ENCODE results near the gene NRCAM.
A peak's percentile ranks its signal among the peaks of the same experiment; 100 is the strongest.

NRCAM gene

DNA sequence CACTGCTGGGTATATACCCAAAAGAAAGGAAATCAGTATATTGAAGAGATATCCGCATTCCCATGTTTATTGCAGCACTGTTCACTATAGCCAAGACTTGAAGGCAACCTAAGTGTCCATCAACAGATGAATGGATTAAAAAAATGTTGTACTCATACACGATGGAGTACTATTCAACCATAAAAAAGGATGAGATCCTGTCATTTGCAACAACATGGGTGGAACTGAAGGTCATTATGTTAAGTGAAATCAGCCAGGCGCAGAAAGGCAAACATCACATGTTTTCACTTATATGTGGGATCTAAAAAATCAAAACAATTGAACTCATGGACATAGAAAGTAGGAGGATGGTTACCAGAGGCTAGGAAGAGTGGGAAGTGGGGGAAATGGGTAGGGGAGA is 19.3 kb downstream of the NRCAM start:
- no peak for TF ChIP-seq EZH2phosphoT487 (IDR thresholded peaks at IDR 0.05; ENCODE audit: low read depth)
- TF ChIP-seq CTCF (IDR thresholded peaks at IDR 0.05; ENCODE audit: low read depth, low read length) = no peak
- H3K9ac ChIP-seq (ENCODE audit: low read length) = no peak overlapping the region

GRCh38 chr7:108434010-108434409 is 22.2 kb downstream of the NRCAM start:
- TF ChIP-seq CTCF (IDR thresholded peaks at IDR 0.05; ENCODE audit: low read depth, low read length) (no peak), EZH2phosphoT487 (IDR thresholded peaks at IDR 0.05; ENCODE audit: low read depth) (no peak)
- peaks cover 34% of the 10 kb centered on the region for H3K36me3 ChIP-seq (replicated peaks; ENCODE audit: low read depth, low read length)
- H2AFZ ChIP-seq (ENCODE audit: low read depth, low read length) = no peak overlapping the region
- H3K9me3 ChIP-seq (ENCODE audit: insufficient read depth, low read length) = no peaks in the 10 kb centered on the region
- H3K4me2 ChIP-seq (ENCODE audit: low read length) = peak overlapping the region; percentile 20
- H3K9ac ChIP-seq (ENCODE audit: low read length) = no peak overlapping the region
- H3K4me3 ChIP-seq (ENCODE audit: low read length) = no peak overlapping the region
- H3K79me2 ChIP-seq (ENCODE audit: low read length) = peaks cover 100% of the 10 kb centered on the region
- no peak overlapping the region for H3K27ac ChIP-seq (ENCODE audit: low read length)
- H3K27me3 ChIP-seq (ENCODE audit: low read depth, low read length) = no peaks in the 10 kb centered on the region
- peaks cover 50% of the 10 kb centered on the region for H4K20me1 ChIP-seq (ENCODE audit: insufficient read depth, low read length)
- H3K4me1 ChIP-seq (ENCODE audit: low read length) = peaks cover 44% of the 10 kb centered on the region

More for the DNA sequence above, 19.3 kb downstream of the NRCAM start:
- Histone ChIP-seq H3K4me3 (ENCODE audit: low read length) (no peak overlapping the region), H2AFZ (ENCODE audit: low read depth, low read length) (no peak overlapping the region), H3K4me2 (ENCODE audit: low read length) (no peak overlapping the region), H3K4me1 (ENCODE audit: low read length) (peaks cover 37% of the 10 kb centered on the region), H3K36me3 (replicated peaks; ENCODE audit: low read depth, low read length) (peaks cover 32% of the 10 kb centered on the region), H3K27me3 (ENCODE audit: low read depth, low read length) (no peaks in the 10 kb centered on the region), H3K27ac (ENCODE audit: low read length) (no peak overlapping the region), H3K79me2 (ENCODE audit: low read length) (peaks cover 100% of the 10 kb centered on the region), H3K9me3 (ENCODE audit: insufficient read depth, low read length) (no peaks in the 10 kb centered on the region), H4K20me1 (ENCODE audit: insufficient read depth, low read length) (peaks cover 23% of the 10 kb centered on the region)

- no peak overlapping the region for H3K4me3 ChIP-seq (ENCODE audit: low read length)
- no peak for TF ChIP-seq CTCF (IDR thresholded peaks at IDR 0.05; ENCODE audit: low read depth, low read length)
These were observed 25.1 kb downstream of the NRCAM start for GRCh38 chr7:108431099-108431498.

GRCh38 chr7:108430664-108431063 is 25.6 kb downstream of the NRCAM start:
- Histone ChIP-seq H3K4me2 (ENCODE audit: low read length) (no peak overlapping the region), H3K9ac (ENCODE audit: low read length) (no peak overlapping the region), H3K9me3 (ENCODE audit: insufficient read depth, low read length) (no peaks in the 10 kb centered on the region), H3K27ac (ENCODE audit: low read length) (no peak overlapping the region), H3K4me3 (ENCODE audit: low read length) (no peak overlapping the region), H2AFZ (ENCODE audit: low read depth, low read length) (no peak overlapping the region), H3K27me3 (ENCODE audit: low read depth, low read length) (no peaks in the 10 kb centered on the region), H3K4me1 (ENCODE audit: low read length) (peaks cover 67% of the 10 kb centered on the region), H4K20me1 (ENCODE audit: insufficient read depth, low read length) (peaks cover 76% of the 10 kb centered on the region), H3K79me2 (ENCODE audit: low read length) (peaks cover 100% of the 10 kb centered on the region), H3K36me3 (replicated peaks; ENCODE audit: low read depth, low read length) (peaks cover 35% of the 10 kb centered on the region)
- no peak for TF ChIP-seq CTCF (IDR thresholded peaks at IDR 0.05; ENCODE audit: low read depth, low read length)
- no peak for TF ChIP-seq EZH2phosphoT487 (IDR thresholded peaks at IDR 0.05; ENCODE audit: low read depth)

More at GRCh38 chr7:108431099-108431498, 25.1 kb downstream of the NRCAM start:
- Histone ChIP-seq H2AFZ (ENCODE audit: low read depth, low read length) (no peak overlapping the region), H3K9ac (ENCODE audit: low read length) (no peak overlapping the region), H3K4me2 (ENCODE audit: low read length) (no peak overlapping the region), H3K36me3 (replicated peaks; ENCODE audit: low read depth, low read length) (peaks cover 35% of the 10 kb centered on the region), H3K4me1 (ENCODE audit: low read length) (peaks cover 63% of the 10 kb centered on the region), H3K27me3 (ENCODE audit: low read depth, low read length) (no peaks in the 10 kb centered on the region), H3K79me2 (ENCODE audit: low read length) (peaks cover 100% of the 10 kb centered on the region), H4K20me1 (ENCODE audit: insufficient read depth, low read length) (peaks cover 72% of the 10 kb centered on the region), H3K27ac (ENCODE audit: low read length) (no peak overlapping the region), H3K9me3 (ENCODE audit: insufficient read depth, low read length) (no peaks in the 10 kb centered on the region)

All from OCI-LY3 (cell line).